Activated naive CD4-positive, alpha-beta T cell treated with anti-CD3 and anti-CD28 coated beads, Interleukin-2, amount 50 U/mL, for 72 hours (primary cell): ENCODE data around the gene PTGFRN. TPM values are rescaled to one million over a fixed set of nuclear protein-coding genes. Genes with fewer than 3 reads are reported as not detected.

Experiments
- ATAC-seq, 2 donors: fragments of 150-1000 bp; cut with Tn5 transposase; 2 replicates each; pipeline ENCODE4 v1.10.0; 2021; ENCODE audit warnings: mild to moderate bottlenecking in 2 of 2, moderate library complexity in 2 of 2
- DNase-seq, 2 donors: peaks; one replicate each; pipeline ENCODE4 v3.0.0; 2021 to 2022; ENCODE audit warnings: low spot score in 2 of 2
- H3K27ac Mint-ChIP-seq, 2 donors: one replicate each; pipeline ENCODE4 v1.8.0; 2022; ENCODE audit warnings: mild to moderate bottlenecking in 2 of 2, mixed read lengths in 2 of 2
- H3K36me3 Mint-ChIP-seq, 2 donors: one replicate each; pipeline ENCODE4 v1.8.0; 2022; ENCODE audit warnings: mixed read lengths in 2 of 2
- H3K9me3 Mint-ChIP-seq, 2 donors: one replicate each; pipeline ENCODE4 v1.8.0; 2022; ENCODE audit warnings: mixed read lengths in 2 of 2
- total RNA-seq, 2 donors: library from RNA; stranded (reverse); gene quantifications; one replicate each; pipeline ENCODE4 v1.2.3, GENCODE V29; 2022

The PTGFRN gene
- total RNA-seq, 2 donors from 2014 or later = 15.9 to 20.3 TPM

DNA sequence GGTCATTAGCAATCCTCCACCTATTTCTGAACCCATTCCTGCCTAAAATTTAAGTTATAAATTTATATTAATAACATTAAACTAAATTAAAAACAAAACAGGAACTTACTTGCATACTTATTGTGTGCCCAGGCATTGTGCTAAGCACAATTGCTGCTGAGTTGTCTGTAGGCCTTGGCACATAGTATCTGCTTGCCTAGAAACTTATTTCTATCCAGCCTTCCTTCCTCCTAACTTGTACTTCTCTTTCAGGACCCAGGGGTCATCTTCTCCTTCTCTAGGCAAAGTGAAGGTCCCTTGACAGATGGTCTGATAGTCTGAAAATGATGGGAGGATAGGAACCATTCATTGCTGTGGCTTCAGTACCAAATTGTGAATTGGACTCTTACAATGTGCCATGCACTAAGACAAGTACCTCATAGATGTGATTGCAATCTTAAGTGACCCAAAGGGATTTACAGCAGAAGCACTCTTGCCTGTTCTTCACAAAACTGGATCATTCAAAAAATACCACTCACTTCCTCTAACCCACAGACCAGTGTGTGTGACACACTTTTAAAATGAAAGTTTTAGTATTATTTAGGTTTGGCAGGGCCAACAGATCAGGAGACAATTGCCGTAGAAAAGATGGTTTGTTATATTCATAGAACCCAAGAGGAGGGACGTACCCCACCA is 81.6 kb downstream of the PTGFRN start:
- Mint-ChIP-seq H3K9me3 (peaks cover 0 to 10% of the 10 kb centered on the region in 2 donors), H3K36me3 (peaks cover 8 to 34% of the 10 kb centered on the region in 2 donors), H3K27ac (peak overlapping the region; percentile 51 to 64)
- ATAC-seq (peak in 1 of 2 donors; percentile 23), DNase-seq (no peak)

DNA sequence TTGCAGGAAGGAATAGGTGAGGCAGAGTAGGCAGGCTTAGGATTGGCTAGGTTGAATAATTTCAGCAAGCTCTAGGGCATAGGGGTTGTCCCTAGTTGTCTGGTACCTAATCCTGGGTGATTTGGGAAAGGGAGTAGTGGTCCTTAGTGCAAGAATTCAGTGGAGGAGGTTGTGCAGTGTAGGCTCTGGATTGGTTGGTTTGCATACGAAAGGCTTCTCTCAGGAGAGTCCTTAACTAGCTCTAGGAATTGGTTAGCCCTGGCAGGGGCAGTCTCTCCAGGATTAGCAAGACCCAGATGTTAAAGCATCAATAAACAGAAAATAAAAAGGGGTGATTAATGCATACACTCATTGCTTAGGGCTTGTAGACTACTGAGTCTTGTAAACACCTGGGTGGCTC is 82.2 kb downstream of the PTGFRN start:
- DNase-seq (no peak), ATAC-seq (no peak)
- H3K36me3 Mint-ChIP-seq = peaks cover 5 to 27% of the 10 kb centered on the region in 2 donors
- H3K27ac Mint-ChIP-seq = peak overlapping the region; percentile 51 to 64
- peaks cover 0 to 10% of the 10 kb centered on the region in 2 donors for H3K9me3 Mint-ChIP-seq

DNA sequence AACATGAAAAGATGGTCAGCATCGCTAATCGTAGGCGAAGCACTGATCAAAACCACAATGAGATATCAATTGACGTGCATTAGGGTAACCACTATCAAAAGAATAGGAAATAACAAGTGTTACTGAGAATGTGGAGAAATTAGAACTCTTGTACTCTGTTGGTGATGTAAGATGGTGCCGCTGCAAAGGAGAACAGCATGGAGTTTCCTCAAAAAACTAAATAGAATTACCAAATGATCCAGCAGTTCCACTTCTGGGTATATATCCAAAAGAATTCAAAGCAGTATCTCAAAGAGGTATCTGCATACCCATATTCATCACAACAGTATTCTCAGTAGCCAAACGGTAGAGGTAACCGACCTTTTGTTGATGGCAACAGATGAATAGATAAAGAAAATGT is 83.6 kb downstream of the PTGFRN start:
- Mint-ChIP-seq H3K9me3 (peaks cover 0 to 10% of the 10 kb centered on the region in 2 donors), H3K36me3 (peaks cover 0 to 17% of the 10 kb centered on the region in 2 donors), H3K27ac (no peak overlapping the region)
- no peak for DNase-seq
- no peak for ATAC-seq

DNA sequence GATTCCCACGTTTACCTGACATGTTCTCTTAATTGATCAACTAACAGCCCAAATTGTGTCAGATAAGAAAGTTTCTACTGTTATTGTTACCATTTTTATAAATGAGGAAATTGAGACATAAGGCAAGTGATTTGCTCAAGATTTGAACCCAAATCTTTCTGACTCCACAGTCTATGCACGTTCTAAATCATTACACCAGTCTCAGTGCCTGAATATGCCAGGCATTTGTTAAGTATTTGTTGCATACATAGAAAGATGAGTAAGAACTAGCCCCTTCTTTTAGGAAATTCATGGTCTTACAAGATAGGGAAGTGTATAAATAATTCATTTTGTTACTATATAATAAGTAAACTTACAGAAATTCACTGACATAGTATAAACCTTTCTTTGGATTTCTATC is 84.7 kb downstream of the PTGFRN start:
- H3K9me3 Mint-ChIP-seq = peaks cover 0 to 10% of the 10 kb centered on the region in 2 donors
- peaks cover 0 to 12% of the 10 kb centered on the region in 2 donors for H3K36me3 Mint-ChIP-seq
- DNase-seq = no peak
- no peak for ATAC-seq
- no peak overlapping the region for H3K27ac Mint-ChIP-seq

DNA sequence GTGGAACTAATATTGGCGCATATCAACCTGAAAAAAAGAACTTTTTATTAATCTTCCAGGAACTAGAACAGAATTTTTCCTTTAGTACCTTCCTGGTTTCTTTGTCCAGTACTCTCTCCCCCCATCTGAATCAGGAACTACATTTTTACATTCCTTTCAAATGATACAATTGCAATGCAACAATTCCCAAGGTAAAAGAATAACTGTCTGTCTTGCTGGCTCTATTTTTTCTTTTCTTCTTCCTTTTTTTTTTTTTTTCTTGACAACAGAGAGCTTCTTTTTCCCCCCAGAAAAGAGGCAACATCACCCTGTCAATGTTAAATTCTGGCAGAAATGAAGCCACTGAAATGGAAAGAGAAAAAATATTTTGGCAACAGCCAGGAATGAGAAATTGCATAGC is 87.3 kb downstream of the PTGFRN start:
- ATAC-seq (no peak), DNase-seq (no peak)
- H3K9me3 Mint-ChIP-seq = peaks cover 2 to 11% of the 10 kb centered on the region in 2 donors
- peaks cover 3 to 14% of the 10 kb centered on the region in 2 donors for H3K36me3 Mint-ChIP-seq
- no peak overlapping the region for H3K27ac Mint-ChIP-seq

DNA sequence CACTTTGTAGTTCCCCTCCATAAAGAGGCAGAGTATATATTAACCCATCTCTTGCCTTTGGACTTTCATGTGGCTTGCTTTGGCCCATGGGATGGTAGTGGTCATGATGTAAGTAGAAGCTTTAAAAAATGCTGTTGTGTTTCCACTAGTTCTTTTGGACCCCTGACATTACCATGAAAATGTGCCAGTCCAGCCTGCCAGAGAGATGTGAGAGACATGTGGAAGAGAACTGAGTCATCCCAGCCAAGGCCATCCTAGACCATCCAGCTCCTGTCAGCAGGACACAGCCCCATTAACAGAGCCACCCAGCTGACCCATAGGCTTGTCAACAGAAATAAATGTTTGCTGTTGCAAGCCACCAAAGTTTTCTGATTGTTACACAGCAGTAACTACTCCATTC is 87.9 kb downstream of the PTGFRN start:
- no peak for DNase-seq
- Mint-ChIP-seq H3K9me3 (peaks cover 4 to 15% of the 10 kb centered on the region in 2 donors), H3K36me3 (peaks cover 7 to 14% of the 10 kb centered on the region in 2 donors), H3K27ac (no peak overlapping the region)
- ATAC-seq = no peak

DNA sequence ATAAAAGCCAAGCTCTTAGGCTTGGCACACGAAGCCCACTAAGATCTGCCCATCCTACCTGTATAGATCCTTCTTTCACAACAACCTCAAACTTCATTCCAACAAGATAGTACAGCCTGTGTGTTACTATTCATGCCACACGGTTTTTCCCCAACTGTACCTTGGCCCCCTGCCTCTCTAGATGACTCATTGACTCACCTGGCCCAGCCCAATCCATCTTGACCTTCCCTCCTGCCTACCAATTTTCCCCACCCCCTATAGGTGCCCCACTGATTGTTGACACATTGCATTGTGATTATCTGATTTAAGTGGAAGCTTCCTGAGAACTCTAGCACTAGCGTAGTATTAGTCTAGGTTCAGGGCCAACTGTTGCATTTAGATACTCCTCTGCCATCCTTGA is 89.9 kb downstream of the PTGFRN start:
- Mint-ChIP-seq H3K36me3 (peaks cover 6 to 7% of the 10 kb centered on the region in 2 donors), H3K9me3 (peaks cover 4 to 12% of the 10 kb centered on the region in 2 donors), H3K27ac (no peak overlapping the region)
- DNase-seq (no peak), ATAC-seq (no peak)

DNA sequence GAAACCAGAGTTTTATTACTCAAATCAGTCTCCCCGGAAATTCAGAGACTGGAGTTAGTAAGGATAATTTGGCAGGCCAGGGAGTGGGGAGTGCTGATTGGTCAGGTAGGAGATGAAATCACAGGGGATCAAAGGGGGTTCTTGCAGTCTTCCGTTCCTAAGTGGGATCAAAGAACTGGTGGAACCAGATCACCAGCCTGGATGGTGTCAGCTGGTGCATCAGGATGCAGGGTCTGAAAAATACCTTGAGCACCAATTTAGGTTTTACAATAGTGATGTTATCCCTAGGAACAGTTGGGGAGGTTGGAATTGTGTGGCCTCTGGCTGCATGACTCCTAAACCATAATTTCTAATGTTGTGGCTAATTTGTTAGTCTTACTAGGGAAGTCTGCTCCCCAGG is 90.4 kb downstream of the PTGFRN start:
- no peak overlapping the region for H3K27ac Mint-ChIP-seq
- no peak for ATAC-seq

DNA sequence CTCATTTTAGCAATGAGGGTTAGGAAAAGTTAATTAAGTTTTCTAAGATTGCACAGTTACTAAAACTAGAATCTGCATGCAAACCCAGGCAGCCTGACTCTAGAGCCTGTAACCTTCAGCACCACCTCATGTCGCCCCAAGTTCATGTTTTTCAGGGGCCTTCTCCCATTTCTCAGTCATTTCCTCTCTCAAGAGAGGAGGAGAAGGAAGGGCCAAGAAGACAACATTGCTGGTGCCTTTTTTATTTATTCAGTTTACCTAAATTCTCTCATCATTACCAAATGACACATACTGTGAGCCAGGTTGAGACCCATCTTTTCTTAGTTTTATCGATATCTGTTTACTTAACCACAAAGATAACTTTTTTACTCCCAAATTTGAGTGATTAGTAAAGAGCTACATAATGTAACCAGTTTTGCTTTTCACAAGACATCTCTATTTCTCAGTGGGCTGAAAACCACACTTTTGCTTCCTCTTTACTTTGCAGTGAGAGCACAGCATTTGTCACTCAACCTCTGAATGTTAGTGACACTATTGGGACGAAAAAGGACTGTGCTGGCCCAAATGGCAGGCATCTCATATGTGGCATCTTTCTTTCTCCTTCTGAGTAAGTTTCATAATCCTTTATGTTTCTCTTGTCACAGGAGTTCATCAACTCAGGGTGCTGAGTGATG is 91.7 kb downstream of the PTGFRN start, which contains the start of gene CD101:
CD101 (plus strand) TSS at position 507 of the 674 bp plus-strand sequence; CDS start at position 565, 58 bp downstream.
- DNase-seq = peak in 1 of 2 donors; percentile 53
- Mint-ChIP-seq H3K9me3 (peaks cover 4 to 10% of the 10 kb centered on the region in 2 donors), H3K36me3 (peaks cover 6 to 7% of the 10 kb centered on the region in 2 donors), H3K27ac (peak within 1 kb of the TSS; percentile 68 to 73)
- peak; percentile 96 to 97 for ATAC-seq

More for the DNA sequence above, 90.4 kb downstream of the PTGFRN start:
- H3K36me3 Mint-ChIP-seq = peaks cover 6 to 7% of the 10 kb centered on the region in 2 donors
- DNase-seq = no peak
- H3K9me3 Mint-ChIP-seq = peaks cover 4 to 11% of the 10 kb centered on the region in 2 donors

DNA sequence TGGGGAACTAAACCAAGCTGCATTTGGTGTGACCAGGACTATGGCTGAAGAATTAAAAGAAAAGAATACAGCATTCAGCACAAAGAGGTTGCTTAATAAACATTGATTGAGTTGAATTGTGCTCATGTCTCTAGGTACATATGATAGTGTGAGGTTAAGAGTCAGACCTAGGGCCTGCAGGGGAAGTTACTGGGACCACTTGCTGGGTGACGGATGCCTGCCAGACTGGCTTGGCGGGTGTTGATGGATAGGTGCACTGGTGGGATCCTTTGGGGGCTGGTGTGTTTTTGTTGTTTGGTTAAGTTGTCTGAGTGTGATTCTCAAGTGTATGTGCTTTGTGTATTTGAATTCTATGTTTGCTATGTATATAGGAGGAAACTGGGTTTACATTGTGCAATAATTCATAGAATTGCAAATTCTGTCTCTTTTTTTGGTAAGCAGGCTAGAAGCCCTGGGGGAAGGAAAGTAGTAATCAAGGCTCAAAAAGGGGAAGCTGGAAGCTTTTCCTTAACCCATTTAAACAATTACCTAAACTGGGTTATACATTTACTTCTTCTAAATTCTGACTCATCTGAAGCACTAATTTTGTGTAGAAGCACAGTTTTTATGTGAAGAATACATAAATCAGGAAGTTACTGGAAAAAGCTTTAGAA is 93.6 kb downstream of the PTGFRN start:
- no peak overlapping the region for H3K27ac Mint-ChIP-seq
- H3K9me3 Mint-ChIP-seq = peaks cover 4 to 13% of the 10 kb centered on the region in 2 donors
- H3K36me3 Mint-ChIP-seq = peaks cover 6 to 7% of the 10 kb centered on the region in 2 donors
- DNase-seq (no peak), ATAC-seq (no peak)

DNA sequence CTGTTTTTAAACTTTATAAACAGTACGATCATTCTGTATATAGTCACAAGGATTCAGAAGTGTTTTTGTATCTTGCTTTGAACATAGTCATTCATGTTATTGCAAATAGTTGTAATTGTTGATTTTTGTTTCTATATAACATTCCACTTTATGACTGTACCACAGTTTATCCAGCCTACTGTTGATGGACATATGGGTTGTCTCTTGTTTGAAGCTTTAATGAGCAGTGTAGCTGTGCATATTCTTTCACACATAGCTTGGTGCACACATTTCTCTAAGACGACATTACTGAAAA is 98.0 kb downstream of the PTGFRN start:
- ATAC-seq (peak in 1 of 2 donors; percentile 75), DNase-seq (no peak)
- peak overlapping the region; percentile 33 to 56 for H3K27ac Mint-ChIP-seq
- peaks cover 0 to 14% of the 10 kb centered on the region in 2 donors for H3K9me3 Mint-ChIP-seq
- no peaks in the 10 kb centered on the region for H3K36me3 Mint-ChIP-seq

DNA sequence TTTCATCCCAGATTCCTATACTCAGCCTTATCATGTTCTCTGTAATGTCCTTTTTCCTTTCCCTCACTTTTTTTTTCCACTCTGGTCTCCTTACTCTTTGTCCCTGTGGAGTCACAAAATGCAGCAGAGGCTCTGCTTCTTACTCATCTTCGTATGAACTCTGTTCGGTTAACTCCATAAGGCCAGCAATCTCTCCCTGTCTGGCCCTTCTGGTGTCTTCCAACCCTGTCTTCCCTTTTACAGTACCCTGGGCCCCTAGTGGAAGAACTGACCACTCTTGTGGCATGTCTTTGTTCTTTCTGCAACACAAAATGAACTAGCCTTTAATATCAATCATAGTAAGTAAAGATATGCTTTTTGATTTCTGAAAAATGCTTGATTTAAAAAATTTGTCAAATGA is 98.9 kb downstream of the PTGFRN start:
- no peak for DNase-seq
- Mint-ChIP-seq H3K36me3 (no peaks in the 10 kb centered on the region), H3K9me3 (peaks cover 0 to 14% of the 10 kb centered on the region in 2 donors), H3K27ac (peak overlapping the region in 1 of 2 donors; percentile 50)
- peak in 1 of 2 donors; percentile 39 for ATAC-seq

DNA sequence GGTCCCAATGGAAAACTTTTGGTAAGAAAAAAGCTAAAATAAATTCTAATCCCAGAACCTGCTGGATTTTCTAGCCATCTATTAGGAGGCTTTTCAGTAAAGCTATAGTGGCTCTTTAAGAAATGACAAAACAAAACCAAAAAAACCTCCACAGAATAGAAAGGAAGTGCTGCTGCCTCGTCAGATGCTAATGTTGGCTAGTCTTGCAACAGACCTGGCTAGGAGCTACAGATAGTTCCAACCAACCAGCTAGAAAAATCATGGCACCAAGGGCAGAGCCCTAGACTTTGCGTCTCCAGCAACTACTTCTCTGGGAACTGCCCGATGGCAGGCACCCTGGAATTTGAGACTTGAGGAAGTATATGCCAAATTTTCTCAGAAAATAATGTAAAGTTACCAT is 99.4 kb downstream of the PTGFRN start:
- ATAC-seq (peak in 1 of 2 donors; percentile 57), DNase-seq (no peak)
- no peaks in the 10 kb centered on the region for H3K36me3 Mint-ChIP-seq
- peaks cover 0 to 14% of the 10 kb centered on the region in 2 donors for H3K9me3 Mint-ChIP-seq
- H3K27ac Mint-ChIP-seq = no peak overlapping the region

DNA sequence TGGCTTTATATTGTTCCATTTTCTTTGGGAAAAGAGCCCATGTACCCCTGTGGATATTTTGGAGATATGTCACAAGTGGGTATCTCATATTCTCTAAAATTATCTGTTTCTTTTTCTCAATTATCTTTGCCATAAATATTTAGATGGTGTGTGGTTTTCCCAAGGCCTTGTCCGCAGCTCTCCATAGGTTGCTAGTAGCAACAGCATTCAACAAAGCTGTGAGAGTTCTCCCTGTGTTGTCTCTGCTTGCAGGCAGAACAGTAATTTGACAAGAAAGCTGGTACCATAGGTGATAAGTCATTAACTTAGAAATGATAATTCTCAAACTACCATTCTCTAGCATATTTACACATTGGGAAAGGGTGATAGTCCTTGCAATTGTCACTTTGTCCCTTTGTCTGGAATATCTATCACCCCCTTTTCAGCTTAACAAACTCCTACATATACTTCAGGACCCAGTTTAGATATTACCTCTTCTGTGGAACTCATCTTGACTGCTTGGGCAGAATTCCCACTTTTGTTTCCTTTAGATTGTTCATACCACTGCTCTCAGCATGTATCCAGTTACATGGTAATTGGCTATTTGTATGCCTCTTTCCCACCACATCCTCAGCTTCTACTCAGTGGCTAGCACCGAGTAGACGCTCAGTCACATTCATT is 100.7 kb downstream of the PTGFRN start:
- ATAC-seq = no peak
- no peaks in the 10 kb centered on the region for H3K36me3 Mint-ChIP-seq
- H3K27ac Mint-ChIP-seq = no peak overlapping the region
- DNase-seq = no peak
- H3K9me3 Mint-ChIP-seq = peaks cover 0 to 14% of the 10 kb centered on the region in 2 donors

DNA sequence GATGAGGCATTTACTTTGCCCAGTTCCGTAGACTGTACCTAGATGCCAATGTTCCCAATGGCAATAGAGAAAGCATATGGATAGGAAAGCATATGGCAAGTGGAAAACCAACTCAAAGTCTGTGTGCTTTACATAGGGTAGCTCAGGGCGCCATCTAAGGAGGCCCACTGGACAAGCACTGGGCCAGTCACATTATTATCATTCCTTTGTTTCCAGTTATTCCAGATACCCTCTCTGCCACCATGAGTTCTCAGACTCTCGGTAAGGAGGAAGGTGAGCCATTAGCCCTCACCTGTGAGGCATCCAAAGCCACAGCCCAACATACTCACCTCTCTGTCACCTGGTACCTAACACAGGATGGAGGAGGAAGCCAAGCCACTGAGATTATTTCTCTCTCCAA is 101.6 kb downstream of the PTGFRN start:
- Mint-ChIP-seq H3K36me3 (no peaks in the 10 kb centered on the region), H3K9me3 (peaks cover 0 to 10% of the 10 kb centered on the region in 2 donors), H3K27ac (no peak overlapping the region)
- DNase-seq (no peak), ATAC-seq (no peak)

DNA sequence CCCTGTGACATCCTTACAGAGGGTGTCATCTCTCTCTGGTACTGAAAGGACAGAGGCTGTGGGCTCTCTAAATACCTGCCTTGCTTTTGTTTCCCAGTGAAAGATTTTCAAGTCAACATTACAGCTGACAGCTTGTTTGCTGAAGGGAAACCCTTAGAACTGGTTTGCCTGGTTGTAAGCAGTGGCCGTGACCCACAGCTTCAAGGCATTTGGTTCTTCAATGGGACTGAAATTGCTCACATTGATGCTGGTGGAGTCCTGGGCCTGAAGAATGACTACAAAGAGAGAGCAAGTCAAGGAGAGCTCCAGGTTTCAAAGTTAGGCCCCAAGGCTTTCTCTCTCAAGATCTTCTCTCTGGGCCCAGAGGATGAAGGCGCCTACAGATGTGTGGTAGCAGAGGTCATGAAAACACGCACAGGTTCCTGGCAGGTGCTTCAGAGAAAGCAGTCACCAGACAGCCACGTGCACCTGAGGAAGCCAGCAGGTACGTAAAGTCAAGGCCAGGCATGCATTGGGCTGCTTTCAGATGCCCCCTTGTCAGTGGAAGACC is 103.7 kb downstream of the PTGFRN start:
- H3K27ac Mint-ChIP-seq = peak overlapping the region in 1 of 2 donors; percentile 60
- peaks cover 0 to 6% of the 10 kb centered on the region in 2 donors for H3K9me3 Mint-ChIP-seq
- ATAC-seq = peak in 1 of 2 donors; percentile 48
- no peak for DNase-seq
- H3K36me3 Mint-ChIP-seq = no peaks in the 10 kb centered on the region
